ENCODE data around the gene LHCGR. TPM values are rescaled to one million over a fixed set of nuclear protein-coding genes. Genes with fewer than 3 reads are reported as not detected.
"Not testable (repeated sequence)": the region's sequence is repeated elsewhere in the genome, so short reads cannot be mapped to it uniquely, and the experiment has no call there.

Gene LHCGR
- total and polyA plus RNA-seq, 10 donors: 0.03 TPM; not detected in 9

- Histone ChIP-seq H3K27me3 (replicated peaks in 1 of 7) (peaks cover 0 to 8% (median 0%) of the 10 kb centered on the region in 7 donors), H3K9me3 (peaks cover 0 to 7% (median 0%) of the 10 kb centered on the region in 8 donors), H3K4me1 (no peaks in the 10 kb centered on the region), H3K4me3 (no peak overlapping the region), H3K27ac (no peak overlapping the region), H3K36me3 (no peaks in the 10 kb centered on the region)
- 74 to 90% (median 78%) methylated on average over 4 to 6 of the region's 6 CpGs for WGBS, 5 donors
- TF ChIP-seq POLR2A (IDR thresholded peaks at IDR 0.05) (no peak), CTCF (IDR thresholded peaks at IDR 0.05 in 8 of 11, conservative IDR thresholded peaks at IDR 0.05 in 3 of 11) (no peak)
- no peak for DNase-seq
- intact Hi-C loops (cut with DNase I; ENCODE audit: low total_unique reads): no loop called here
Observed at GRCh38 chr2:48707466-48707865, 48.1 kb downstream of the LHCGR start.

DNA sequence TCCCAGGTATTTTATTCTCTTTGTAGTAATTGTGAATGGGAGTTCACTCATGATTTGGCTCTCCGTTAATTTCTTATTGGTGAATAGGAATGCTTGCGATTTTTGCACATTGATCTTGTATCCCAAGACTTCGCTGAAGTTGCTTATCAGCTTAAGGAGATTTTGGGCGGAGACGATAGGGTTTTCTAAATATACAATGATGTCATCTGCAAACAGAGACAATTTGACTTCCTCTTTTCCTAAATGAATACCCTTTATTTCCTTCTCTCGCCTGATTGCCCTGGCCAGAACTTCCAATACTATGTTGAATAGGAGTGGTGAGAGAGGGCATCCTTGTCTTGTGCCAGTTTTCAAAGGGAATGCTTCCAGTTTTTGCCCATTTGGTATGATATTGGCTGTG, 51.9 kb downstream of the LHCGR start:
- H3K27me3 ChIP-seq (replicated peaks in 1 of 7); H3K27ac ChIP-seq; H3K4me1 ChIP-seq; intact Hi-C loops (cut with DNase I; ENCODE audit: low total_unique reads); DNase-seq; H3K4me3 ChIP-seq; H3K36me3 ChIP-seq: not testable (repeated sequence)
- 89 to 92% (median 90%) methylated on average over 6 of the region's 6 CpGs for whole genome bisulfite sequencing, 5 donors
- peaks cover 0 to 10% (median 0%) of the 10 kb centered on the region in 8 donors for H3K9me3 ChIP-seq

DNA sequence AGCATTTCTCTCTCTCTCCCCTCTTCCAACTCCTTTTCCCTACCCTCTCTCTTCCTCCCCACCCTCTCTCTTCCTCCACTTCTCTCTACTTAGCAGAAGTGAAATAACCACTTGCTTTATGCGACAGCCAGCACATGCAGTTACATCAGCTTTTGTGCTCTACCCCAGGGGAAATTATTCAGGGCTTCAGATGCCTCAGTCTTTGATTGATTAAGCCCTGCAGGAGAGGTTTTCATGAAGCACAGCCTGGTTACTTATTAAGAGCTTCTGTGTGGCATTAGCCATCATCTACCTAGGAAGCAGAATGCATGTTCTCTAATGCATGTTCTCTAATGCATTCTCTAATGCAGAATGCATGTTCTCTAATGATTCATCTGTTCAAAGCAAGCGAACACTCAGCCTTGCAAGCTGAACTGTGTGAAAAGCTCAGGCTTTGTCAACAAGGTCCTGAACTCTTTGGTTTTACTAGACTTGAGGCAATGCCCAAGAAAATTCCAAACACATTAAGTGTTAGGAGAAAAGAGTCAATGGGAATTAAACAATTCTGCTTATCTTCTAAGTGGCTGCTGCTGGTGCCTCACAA, 56.1 kb downstream of the LHCGR start:
- no peak for TF ChIP-seq POLR2A (IDR thresholded peaks at IDR 0.05)
- no peak for TF ChIP-seq POLR2AphosphoS5 (IDR thresholded peaks at IDR 0.05)
- no peak for TF ChIP-seq CTCF (IDR thresholded peaks at IDR 0.05 in 8 of 11, conservative IDR thresholded peaks at IDR 0.05 in 3 of 11)
- Histone ChIP-seq H3K4me3 (no peak overlapping the region), H3K27ac (no peak overlapping the region), H3K9me3 (peaks cover 0 to 10% (median 0%) of the 10 kb centered on the region in 8 donors), H3K27me3 (replicated peaks in 1 of 7) (no peaks in the 10 kb centered on the region), H3K36me3 (no peaks in the 10 kb centered on the region), H3K4me1 (no peaks in the 10 kb centered on the region)
- DNase-seq: no peak
- intact Hi-C loops (cut with DNase I; ENCODE audit: low total_unique reads): no loop called here
- WGBS, 5 donors: 73 to 86% (median 84%) methylated on average over 2 of the region's 2 CpGs

DNA sequence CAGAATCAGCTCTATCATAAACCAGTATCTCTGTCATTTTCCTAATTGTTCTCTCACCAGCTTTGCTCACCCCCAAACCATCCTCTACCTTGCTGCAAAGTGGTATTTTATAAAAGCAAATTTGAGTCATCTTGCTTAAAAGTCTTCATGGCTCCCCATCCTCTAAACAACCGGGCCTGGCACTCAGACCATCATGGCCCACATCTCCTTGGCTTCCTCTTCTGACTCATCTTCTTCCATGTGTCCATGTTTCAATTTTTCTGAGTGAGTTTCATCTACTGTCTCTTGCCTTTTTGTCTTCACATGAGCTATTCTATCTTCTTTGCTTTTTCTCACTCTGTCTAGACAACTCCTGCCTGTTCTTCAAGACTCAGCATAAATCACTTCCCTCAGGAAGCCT, 58.6 kb downstream of the LHCGR start:
- Histone ChIP-seq H3K27me3 (replicated peaks in 1 of 7) (no peaks in the 10 kb centered on the region), H3K27ac (no peak overlapping the region), H3K4me1 (no peaks in the 10 kb centered on the region), H3K36me3 (no peaks in the 10 kb centered on the region), H3K4me3 (no peak overlapping the region), H3K9me3 (no peaks in the 10 kb centered on the region)
- DNase-seq: no peak
- WGBS, 5 donors: 64 to 78% (median 70%) methylated on average over 1 of the region's 1 CpG
- intact Hi-C loops (cut with DNase I; ENCODE audit: low total_unique reads): no loop called here
- TF ChIP-seq POLR2A (IDR thresholded peaks at IDR 0.05) (no peak), POLR2AphosphoS5 (IDR thresholded peaks at IDR 0.05) (no peak), CTCF (IDR thresholded peaks at IDR 0.05 in 8 of 11, conservative IDR thresholded peaks at IDR 0.05 in 3 of 11) (no peak)

DNA sequence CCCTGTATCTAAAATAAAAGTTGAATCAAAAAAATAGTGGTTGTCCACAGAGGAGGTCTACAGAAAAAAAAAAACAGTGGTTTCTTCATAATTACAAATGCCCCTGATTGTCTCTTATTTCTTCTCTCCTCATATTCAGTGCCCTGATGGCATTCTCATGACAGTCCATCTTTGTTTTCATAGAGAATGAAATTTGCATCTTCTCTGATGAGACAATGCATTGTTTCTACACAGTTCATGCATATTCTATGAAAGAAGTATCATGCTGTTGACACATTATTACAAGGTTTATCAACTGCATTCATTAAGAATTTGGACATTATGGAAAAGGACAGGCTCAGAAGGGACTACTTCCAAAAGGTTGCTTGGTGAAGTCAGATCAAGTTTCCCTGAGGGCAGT, 59.5 kb downstream of the LHCGR start:
- Histone ChIP-seq H3K27ac (no peak overlapping the region), H3K36me3 (no peaks in the 10 kb centered on the region), H3K9me3 (no peaks in the 10 kb centered on the region), H3K4me3 (no peak overlapping the region), H3K4me1 (no peaks in the 10 kb centered on the region), H3K27me3 (replicated peaks in 1 of 7) (no peaks in the 10 kb centered on the region)
- DNase-seq: no peak
- TF ChIP-seq POLR2AphosphoS5 (IDR thresholded peaks at IDR 0.05) (no peak), CTCF (IDR thresholded peaks at IDR 0.05 in 8 of 11, conservative IDR thresholded peaks at IDR 0.05 in 3 of 11) (no peak), POLR2A (IDR thresholded peaks at IDR 0.05) (no peak)
- intact Hi-C loops (cut with DNase I; ENCODE audit: low total_unique reads): no loop called here

Data from spleen (tissue), 11 donors.